ENCODE results near the gene CAMK4. TPM values are rescaled to one million over a fixed set of nuclear protein-coding genes. Genes with fewer than 3 reads are reported as not detected.
A peak's percentile ranks its signal among the peaks of the same experiment; 100 is the strongest.
"Not testable (repeated sequence)": the region's sequence is repeated elsewhere in the genome, so short reads cannot be mapped to it uniquely, and the experiment has no call there.

The CAMK4 gene
- polyA plus RNA-seq, 1 donor from 2014 or later: 9.7 TPM

GRCh38 chr5:111385051-111385450, 160.9 kb downstream of the CAMK4 start:
- Mint-ChIP-seq H3K36me3 (no peaks in the 10 kb centered on the region), H3K27ac (no peak overlapping the region), H3K4me1 (no peaks in the 10 kb centered on the region), H3K9me3 (no peaks in the 10 kb centered on the region), H3K4me3 (no peak overlapping the region), H3K27me3 (no peaks in the 10 kb centered on the region)

GRCh38 chr5:111385970-111386831, 162.0 kb downstream of the CAMK4 start:
- Mint-ChIP-seq H3K27ac (no peak overlapping the region), H3K4me3 (no peak overlapping the region), H3K27me3 (no peaks in the 10 kb centered on the region), H3K36me3 (no peaks in the 10 kb centered on the region), H3K9me3 (no peaks in the 10 kb centered on the region), H3K4me1 (no peaks in the 10 kb centered on the region)

GRCh38 chr5:111386832-111387162, 162.6 kb downstream of the CAMK4 start:
- Mint-ChIP-seq H3K4me3 (no peak overlapping the region), H3K36me3 (no peaks in the 10 kb centered on the region), H3K27me3 (no peaks in the 10 kb centered on the region), H3K4me1 (no peaks in the 10 kb centered on the region), H3K27ac (no peak overlapping the region), H3K9me3 (no peaks in the 10 kb centered on the region)

- no peaks in the 10 kb centered on the region for H3K4me1 Mint-ChIP-seq
- H3K27me3 Mint-ChIP-seq: no peaks in the 10 kb centered on the region
- no peak overlapping the region for H3K27ac Mint-ChIP-seq
- H3K4me3 Mint-ChIP-seq: no peak overlapping the region
- H3K36me3 Mint-ChIP-seq: no peaks in the 10 kb centered on the region
- no peaks in the 10 kb centered on the region for H3K9me3 Mint-ChIP-seq
These were observed 163.2 kb downstream of the CAMK4 start for GRCh38 chr5:111387361-111387760.

GRCh38 chr5:111389390-111390082, 165.4 kb downstream of the CAMK4 start:
- H3K27ac Mint-ChIP-seq: no peak overlapping the region
- no peaks in the 10 kb centered on the region for H3K4me1 Mint-ChIP-seq
- H3K9me3 Mint-ChIP-seq: no peaks in the 10 kb centered on the region
- H3K27me3 Mint-ChIP-seq: no peaks in the 10 kb centered on the region
- no peak overlapping the region for H3K4me3 Mint-ChIP-seq
- H3K36me3 Mint-ChIP-seq: no peaks in the 10 kb centered on the region

GRCh38 chr5:111392181-111392580, 168.0 kb downstream of the CAMK4 start:
- Mint-ChIP-seq H3K27ac (peak overlapping the region in 2 of 3 donors; percentile 50 to 55), H3K27me3 (no peaks in the 10 kb centered on the region), H3K36me3 (no peaks in the 10 kb centered on the region)

GRCh38 chr5:111394586-111394985, 170.4 kb downstream of the CAMK4 start:
- H3K4me1 Mint-ChIP-seq: no peaks in the 10 kb centered on the region
- peaks cover 1% of the 10 kb centered on the region for H3K36me3 Mint-ChIP-seq
- H3K27me3 Mint-ChIP-seq: no peaks in the 10 kb centered on the region
- no peak overlapping the region for H3K4me3 Mint-ChIP-seq
- no peak overlapping the region for H3K27ac Mint-ChIP-seq
- no peaks in the 10 kb centered on the region for H3K9me3 Mint-ChIP-seq

More at GRCh38 chr5:111392181-111392580, 168.0 kb downstream of the CAMK4 start:
- Mint-ChIP-seq H3K9me3 (no peaks in the 10 kb centered on the region), H3K4me3 (no peak overlapping the region), H3K4me1 (no peaks in the 10 kb centered on the region)

GRCh38 chr5:111398013-111398412, 173.8 kb downstream of the CAMK4 start:
- peaks cover 0 to 1% (median 0%) of the 10 kb centered on the region in 3 donors for H3K9me3 Mint-ChIP-seq
- H3K4me3 Mint-ChIP-seq: no peak overlapping the region
- H3K27ac Mint-ChIP-seq: peak overlapping the region in 1 of 3 donors; percentile 6
- H3K4me1 Mint-ChIP-seq: no peaks in the 10 kb centered on the region
- H3K36me3 Mint-ChIP-seq: peaks cover 1% of the 10 kb centered on the region
- no peaks in the 10 kb centered on the region for H3K27me3 Mint-ChIP-seq

- Mint-ChIP-seq H3K4me3 (no peak overlapping the region), H3K27ac (no peak overlapping the region), H3K27me3 (no peaks in the 10 kb centered on the region), H3K9me3 (peaks cover 0 to 1% (median 0%) of the 10 kb centered on the region in 3 donors), H3K36me3 (peaks cover 1% of the 10 kb centered on the region), H3K4me1 (no peaks in the 10 kb centered on the region)
These were observed 174.9 kb downstream of the CAMK4 start for GRCh38 chr5:111399113-111399512.

GRCh38 chr5:111401906-111402305, 177.7 kb downstream of the CAMK4 start:
- H3K4me3 Mint-ChIP-seq: no peak overlapping the region
- H3K9me3 Mint-ChIP-seq: peaks cover 0 to 1% (median 0%) of the 10 kb centered on the region in 3 donors
- no peaks in the 10 kb centered on the region for H3K4me1 Mint-ChIP-seq
- H3K27me3 Mint-ChIP-seq: no peaks in the 10 kb centered on the region
- H3K27ac Mint-ChIP-seq: peak overlapping the region in 1 of 3 donors; percentile 36
- peaks cover 1% of the 10 kb centered on the region for H3K36me3 Mint-ChIP-seq

- peaks cover 0 to 2% (median 0%) of the 10 kb centered on the region in 3 donors for H3K4me1 Mint-ChIP-seq
- H3K27me3 Mint-ChIP-seq: no peaks in the 10 kb centered on the region
- H3K9me3 Mint-ChIP-seq: peaks cover 0 to 1% (median under 1%) of the 10 kb centered on the region in 3 donors
- no peak overlapping the region for H3K4me3 Mint-ChIP-seq
- no peak overlapping the region for H3K27ac Mint-ChIP-seq
- no peaks in the 10 kb centered on the region for H3K36me3 Mint-ChIP-seq
These were observed 180.1 kb downstream of the CAMK4 start for GRCh38 chr5:111404270-111404769.

- H3K27ac Mint-ChIP-seq: no peak overlapping the region
- H3K4me3 Mint-ChIP-seq: no peak overlapping the region
- H3K4me1 Mint-ChIP-seq: peaks cover 0 to 5% (median 0%) of the 10 kb centered on the region in 3 donors
- no peaks in the 10 kb centered on the region for H3K36me3 Mint-ChIP-seq
- peaks cover 0 to 7% (median 0%) of the 10 kb centered on the region in 3 donors for H3K9me3 Mint-ChIP-seq
- H3K27me3 Mint-ChIP-seq: no peaks in the 10 kb centered on the region
These were observed 183.4 kb downstream of the CAMK4 start for GRCh38 chr5:111407562-111407961.

GRCh38 chr5:111408817-111409216, 184.6 kb downstream of the CAMK4 start:
- Mint-ChIP-seq H3K9me3 (peaks cover 0 to 7% (median 0%) of the 10 kb centered on the region in 3 donors), H3K4me3 (no peak overlapping the region), H3K4me1 (peaks cover 0 to 5% (median 0%) of the 10 kb centered on the region in 3 donors), H3K36me3 (no peaks in the 10 kb centered on the region), H3K27ac (no peak overlapping the region), H3K27me3 (no peaks in the 10 kb centered on the region)

GRCh38 chr5:111409266-111409665, 185.1 kb downstream of the CAMK4 start:
- H3K27ac Mint-ChIP-seq, H3K4me1 Mint-ChIP-seq, H3K4me3 Mint-ChIP-seq, H3K27me3 Mint-ChIP-seq, H3K36me3 Mint-ChIP-seq, H3K9me3 Mint-ChIP-seq: not testable (repeated sequence)

- not testable (repeated sequence) for H3K4me1 Mint-ChIP-seq, H3K36me3 Mint-ChIP-seq, H3K9me3 Mint-ChIP-seq, H3K27ac Mint-ChIP-seq, H3K4me3 Mint-ChIP-seq, H3K27me3 Mint-ChIP-seq
These were observed 185.9 kb downstream of the CAMK4 start for GRCh38 chr5:111410067-111410466.

All from IgD-negative memory B cell (primary cell).